PC-9 (cell line): ENCODE results near the gene TOMM6. TPM values are rescaled to one million over a fixed set of nuclear protein-coding genes. Genes with fewer than 3 reads are reported as not detected.

Experiments used
- BruUV-seq: library from RNA; stranded (reverse); fragments of 400-500 nt; replicated peaks from 2 replicates; lab custom pipeline; 2021; lab: Mats Ljungman, UMichigan
- CTCF ChIA-PET: fragments of 300-600 bp; sonication (Branson Sonifier 250); formaldehyde crosslinking; loops from one replicate; lab custom pipeline; 2022; ENCODE audit warnings: antibody characterized with exemption; lab: Charles Lee
- POLR2A ChIA-PET: fragments of 300-600 bp; sonication (Branson Sonifier 250); formaldehyde crosslinking; loops from one replicate; lab custom pipeline; 2022; ENCODE audit warnings: antibody characterized with exemption; ENCODE audit not compliant: unreplicated experiment; lab: Charles Lee
- DNase-seq, 2 experiments: peaks; one replicate each; pipeline versions ENCODE4 v3.0.0 to v3.0.0-alpha.2; 2015 to 2022; ENCODE audit warnings: mixed read lengths in 1 of 2
- H2AFZ ChIP-seq: fragments of 200-600 bp; sonication (generic); 2 replicates; pipeline ENCODE4 v1.8.1; 2017; ENCODE audit warnings: antibody characterized with exemption
- H3F3A ChIP-seq: fragments of 200-600 bp; sonication (generic); 2 replicates; pipeline ENCODE4 v1.8.1; 2017; ENCODE audit warnings: antibody characterized with exemption, mild to moderate bottlenecking, low read depth; ENCODE audit not compliant: insufficient read depth
- H3K27ac ChIP-seq: fragments of 200-600 bp; sonication (generic); 2 replicates; pipeline ENCODE4 v1.6.1; 2016; ENCODE audit warnings: mixed run types
- H3K27me3 ChIP-seq: fragments of 200-600 bp; sonication (generic); 2 replicates; pipeline ENCODE4 v1.6.1; 2016; ENCODE audit warnings: low read depth, mixed run types; ENCODE audit not compliant: insufficient read depth
- H3K36me3 ChIP-seq: fragments of 200-600 bp; sonication (generic); 2 replicates; pipeline ENCODE4 v1.6.1; 2016; ENCODE audit warnings: low read depth, mixed run types
- H3K4me1 ChIP-seq: fragments of 200-600 bp; sonication (generic); replicated peaks from 2 replicates; pipeline ENCODE4 v1.6.1; 2016; ENCODE audit warnings: mixed run types; ENCODE audit not compliant: insufficient read depth
- H3K4me2 ChIP-seq: fragments of 200-600 bp; sonication (generic); 2 replicates; pipeline ENCODE4 v1.6.1; 2017; ENCODE audit warnings: mixed run types
- H3K4me3 ChIP-seq: fragments of 200-600 bp; sonication (generic); 2 replicates; pipeline ENCODE4 v1.6.1; 2016; ENCODE audit warnings: mixed run types
- H3K79me2 ChIP-seq: fragments of 200-600 bp; sonication (generic); 2 replicates; pipeline ENCODE4 v1.6.1; 2017; ENCODE audit warnings: low read depth, mixed run types
- H3K9me2 ChIP-seq: fragments of 200-600 bp; sonication (generic); 2 replicates; pipeline ENCODE4 v1.8.1; 2017; ENCODE audit warnings: mild to moderate bottlenecking; ENCODE audit not compliant: insufficient read depth
- H3K9me3 ChIP-seq: fragments of 200-600 bp; sonication (generic); 2 replicates; pipeline ENCODE4 v1.8.1; 2016; ENCODE audit warnings: low read depth; ENCODE audit not compliant: insufficient read depth
- H4K20me1 ChIP-seq: fragments of 200-600 bp; sonication (generic); 2 replicates; pipeline ENCODE4 v1.8.1; 2017; ENCODE audit not compliant: insufficient read depth
- EZH2 ChIP-seq: fragments of 200-600 bp; sonication (generic); IDR thresholded peaks from 2 replicates; pipeline ENCODE4 v1.8.0; 2017; ENCODE audit warnings: antibody characterized with exemption, low read depth
- intact Hi-C: fragments of 100-400 bp; cut with micrococcal nuclease; formaldehyde crosslinking; loops from one replicate; pipeline ENCODE4 v1.10.0; 2022; ENCODE audit not compliant: unreplicated experiment
- total RNA-seq: library from RNA; stranded (reverse); gene quantifications from 2 replicates; pipeline ENCODE4 v1.2.3, GENCODE V29; 2021
- TF ChIP-seq, protein P1 (sequence below): fragments of 200-600 bp; sonication (generic); conservative IDR thresholded peaks from 2 replicates; pipeline ENCODE4 v1.6.1; 2017; ENCODE audit warnings: mixed run types, antibody characterized with exemption, mild to moderate bottlenecking, moderate library complexity

TOMM6 gene
- total RNA-seq, 1 experiment from 2014 or later: 170 TPM

DNA sequence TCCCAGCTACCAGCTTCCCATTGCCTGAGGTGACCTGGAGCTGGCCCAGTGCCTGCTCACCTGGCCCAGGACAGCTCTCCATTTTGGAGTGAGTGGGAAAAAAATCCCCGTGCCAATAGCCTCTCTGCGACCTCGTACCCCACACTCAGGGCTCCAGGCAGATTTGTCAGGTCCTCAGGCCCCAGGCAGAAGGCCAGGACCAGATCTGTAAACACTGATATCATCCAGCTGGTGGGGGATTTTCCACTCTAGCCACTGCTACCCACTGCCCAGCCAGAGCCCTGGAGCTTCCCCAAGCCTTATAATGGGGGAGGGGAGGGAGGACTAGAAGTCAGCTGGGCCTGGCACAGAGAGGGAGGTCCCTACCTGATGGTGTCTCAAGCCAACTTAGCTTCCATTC lies 39.0 kb upstream of the TOMM6 start:
- intact Hi-C loops: no loop called here
- BruUV-seq: no TSS peak
- Histone ChIP-seq H4K20me1 (no peaks in the 10 kb centered on the region), H3K9me3 (no peaks in the 10 kb centered on the region), H3K4me3 (no peak overlapping the region), H3K4me1 (peaks cover 18% of the 10 kb centered on the region), H3K4me2 (no peak overlapping the region), H3K27ac (no peak overlapping the region), H3K9me2 (no peaks in the 10 kb centered on the region), H3K79me2 (no peaks in the 10 kb centered on the region), H2AFZ (no peak overlapping the region), H3K27me3 (no peaks in the 10 kb centered on the region), H3K36me3 (no peaks in the 10 kb centered on the region), H3F3A (peaks cover 4% of the 10 kb centered on the region; the same call in 1 of the 2 replicates)
- ChIA-PET CTCF (no interaction called here), POLR2A (no interaction called here)
- DNase-seq: no peak
- TF ChIP-seq EZH2: no peak
- TF ChIP-seq, protein P1, sequence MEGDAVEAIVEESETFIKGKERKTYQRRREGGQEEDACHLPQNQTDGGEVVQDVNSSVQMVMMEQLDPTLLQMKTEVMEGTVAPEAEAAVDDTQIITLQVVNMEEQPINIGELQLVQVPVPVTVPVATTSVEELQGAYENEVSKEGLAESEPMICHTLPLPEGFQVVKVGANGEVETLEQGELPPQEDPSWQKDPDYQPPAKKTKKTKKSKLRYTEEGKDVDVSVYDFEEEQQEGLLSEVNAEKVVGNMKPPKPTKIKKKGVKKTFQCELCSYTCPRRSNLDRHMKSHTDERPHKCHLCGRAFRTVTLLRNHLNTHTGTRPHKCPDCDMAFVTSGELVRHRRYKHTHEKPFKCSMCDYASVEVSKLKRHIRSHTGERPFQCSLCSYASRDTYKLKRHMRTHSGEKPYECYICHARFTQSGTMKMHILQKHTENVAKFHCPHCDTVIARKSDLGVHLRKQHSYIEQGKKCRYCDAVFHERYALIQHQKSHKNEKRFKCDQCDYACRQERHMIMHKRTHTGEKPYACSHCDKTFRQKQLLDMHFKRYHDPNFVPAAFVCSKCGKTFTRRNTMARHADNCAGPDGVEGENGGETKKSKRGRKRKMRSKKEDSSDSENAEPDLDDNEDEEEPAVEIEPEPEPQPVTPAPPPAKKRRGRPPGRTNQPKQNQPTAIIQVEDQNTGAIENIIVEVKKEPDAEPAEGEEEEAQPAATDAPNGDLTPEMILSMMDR: no peak

GRCh38 chr6:41750374-41750773 lies 37.1 kb upstream of the TOMM6 start:
- ChIA-PET CTCF (no interaction called here), POLR2A (no interaction called here)
- Histone ChIP-seq H3K27ac (no peak overlapping the region), H3F3A (peaks cover 4% of the 10 kb centered on the region; the same call in 1 of the 2 replicates), H4K20me1 (no peaks in the 10 kb centered on the region), H3K9me3 (no peaks in the 10 kb centered on the region), H3K4me1 (peaks cover 11% of the 10 kb centered on the region; the same call in 1 of the 2 replicates), H3K27me3 (no peaks in the 10 kb centered on the region), H3K79me2 (no peaks in the 10 kb centered on the region), H3K9me2 (no peaks in the 10 kb centered on the region), H2AFZ (no peak overlapping the region), H3K4me3 (no peak overlapping the region), H3K4me2 (no peak overlapping the region), H3K36me3 (no peaks in the 10 kb centered on the region)
- intact Hi-C loops: no loop called here
- TF ChIP-seq EZH2: no peak
- TF ChIP-seq, protein P1: no peak
- DNase-seq: no peak
- no TSS peak for BruUV-seq

DNA sequence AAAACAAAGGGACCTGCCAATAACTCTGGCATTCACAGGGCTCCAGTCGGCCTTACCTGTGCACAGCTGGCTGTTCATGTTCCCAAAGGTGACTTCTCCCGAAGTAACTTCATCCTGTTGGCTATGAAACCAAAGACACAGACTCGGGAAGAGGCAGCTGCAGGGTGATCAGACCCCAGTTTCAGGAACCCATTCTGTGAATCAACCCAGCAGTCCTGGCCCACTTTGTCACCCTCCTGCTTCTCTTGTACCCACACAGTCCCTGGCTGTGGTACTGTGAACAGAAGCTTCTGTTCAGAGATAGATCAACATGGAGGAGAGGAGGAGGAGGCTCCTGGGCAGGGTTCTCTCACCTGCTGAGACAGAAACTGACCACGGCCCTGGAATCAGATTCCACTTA lies 31.6 kb upstream of the TOMM6 start:
- Histone ChIP-seq H4K20me1 (no peaks in the 10 kb centered on the region), H3F3A (0 out of 2 replicates have a peak, but pooled peaks cover 4% of the 10 kb centered on the region), H3K27ac (no peak overlapping the region), H3K9me3 (no peaks in the 10 kb centered on the region), H3K27me3 (no peaks in the 10 kb centered on the region), H3K79me2 (no peaks in the 10 kb centered on the region), H3K4me2 (no peak overlapping the region), H3K9me2 (no peaks in the 10 kb centered on the region), H2AFZ (no peak overlapping the region), H3K4me3 (no peak overlapping the region), H3K4me1 (peaks cover 14% of the 10 kb centered on the region; the same call in 1 of the 2 replicates), H3K36me3 (no peaks in the 10 kb centered on the region)
- intact Hi-C loops: no loop called here
- ChIA-PET CTCF (no interaction called here), POLR2A (interaction anchor here (0.5 kb wide), 1 partner anchor 21 kb away, joined by 6 read pairs; no protein-coding TSS in a partner anchor)
- BruUV-seq: no TSS peak
- no peak for TF ChIP-seq EZH2
- TF ChIP-seq, protein P1: no peak
- no peak for DNase-seq
